Anterior cingulate cortex (tissue), 58 donors: ENCODE data around the gene SYNM.

Experiments used
- DNase-seq, 58 donors: peaks; one replicate each; lab custom pipeline; 2025; lab: John Stamatoyannopoulos, UW

Gene SYNM

GRCh38 chr15:99121691-99122410 is 17.0 kb downstream of the SYNM start:
- DNase-seq, result peak in 1 of 58 donors; percentile 32

GRCh38 chr15:99122831-99123712 is 18.2 kb downstream of the SYNM start:
- DNase-seq, result no peak

GRCh38 chr15:99123713-99124451 is 19.0 kb downstream of the SYNM start:
- peak in 57 of 58 donors; percentile 38 to 96 (median 82) for DNase-seq

GRCh38 chr15:99124641-99125040 is 19.8 kb downstream of the SYNM start:
- DNase-seq, result no peak

GRCh38 chr15:99125061-99125891 is 20.4 kb downstream of the SYNM start:
- no peak for DNase-seq

- no peak for DNase-seq
Observed at GRCh38 chr15:99126131-99126588, 21.3 kb downstream of the SYNM start.

- DNase-seq, result no peak
Observed at GRCh38 chr15:99126930-99127329, 22.1 kb downstream of the SYNM start.

- DNase-seq, result no peak
Observed at GRCh38 chr15:99127773-99128172, 22.9 kb downstream of the SYNM start.

GRCh38 chr15:99128411-99128810 is 23.5 kb downstream of the SYNM start:
- no peak for DNase-seq

GRCh38 chr15:99129644-99130043 is 24.8 kb downstream of the SYNM start:
- no peak for DNase-seq

GRCh38 chr15:99130314-99130713 is 25.4 kb downstream of the SYNM start:
- DNase-seq, result no peak

GRCh38 chr15:99130765-99131440 is 26.0 kb downstream of the SYNM start:
- DNase-seq, result no peak

- no peak for DNase-seq
Observed at GRCh38 chr15:99131441-99132023, 26.7 kb downstream of the SYNM start.

- no peak for DNase-seq
Observed at GRCh38 chr15:99132122-99132521, 27.2 kb downstream of the SYNM start.

GRCh38 chr15:99132634-99133287 is 27.9 kb downstream of the SYNM start:
- DNase-seq, result no peak

- no peak for DNase-seq
Observed at GRCh38 chr15:99134317-99134821, 29.5 kb downstream of the SYNM start.

- peak in 1 of 58 donors; percentile 31 for DNase-seq
Observed at GRCh38 chr15:99135194-99135593, 30.3 kb downstream of the SYNM start.

- no peak for DNase-seq
Observed at GRCh38 chr15:99137111-99137546, 32.2 kb downstream of the SYNM start.
